NCI-H2196 treated with DMSO at 0.1 percent for 48 hours (cell line): ENCODE data around the gene CRADD.
"Not testable (repeated sequence)": the region's sequence is repeated elsewhere in the genome, so short reads cannot be mapped to it uniquely, and the experiment has no call there.

ENCODE experiments used
- DNase-seq: peaks from one replicate; lab custom pipeline; 2025; ENCODE audit not compliant: unreplicated experiment; lab: John Stamatoyannopoulos, UW

Gene CRADD

DNA sequence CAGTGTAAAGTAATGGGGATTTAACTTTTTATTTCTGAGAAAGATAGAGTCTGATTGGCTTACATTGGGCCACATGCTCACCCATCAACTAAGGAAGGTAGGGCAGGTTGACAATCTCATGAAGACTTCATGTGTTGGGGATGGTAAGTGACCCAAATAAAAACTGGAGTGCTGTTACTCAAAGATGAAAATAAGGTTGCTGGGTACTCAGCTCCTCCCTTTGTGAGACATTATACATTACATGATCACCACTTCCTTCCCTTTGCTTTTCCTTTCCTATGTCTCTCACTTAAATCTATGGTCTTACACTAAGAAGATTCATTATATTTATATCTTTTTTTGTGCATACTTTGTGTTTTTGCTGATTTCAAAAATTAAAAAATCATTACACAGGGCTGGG lies 247.2 kb downstream of the CRADD start:
- no peak for DNase-seq

DNA sequence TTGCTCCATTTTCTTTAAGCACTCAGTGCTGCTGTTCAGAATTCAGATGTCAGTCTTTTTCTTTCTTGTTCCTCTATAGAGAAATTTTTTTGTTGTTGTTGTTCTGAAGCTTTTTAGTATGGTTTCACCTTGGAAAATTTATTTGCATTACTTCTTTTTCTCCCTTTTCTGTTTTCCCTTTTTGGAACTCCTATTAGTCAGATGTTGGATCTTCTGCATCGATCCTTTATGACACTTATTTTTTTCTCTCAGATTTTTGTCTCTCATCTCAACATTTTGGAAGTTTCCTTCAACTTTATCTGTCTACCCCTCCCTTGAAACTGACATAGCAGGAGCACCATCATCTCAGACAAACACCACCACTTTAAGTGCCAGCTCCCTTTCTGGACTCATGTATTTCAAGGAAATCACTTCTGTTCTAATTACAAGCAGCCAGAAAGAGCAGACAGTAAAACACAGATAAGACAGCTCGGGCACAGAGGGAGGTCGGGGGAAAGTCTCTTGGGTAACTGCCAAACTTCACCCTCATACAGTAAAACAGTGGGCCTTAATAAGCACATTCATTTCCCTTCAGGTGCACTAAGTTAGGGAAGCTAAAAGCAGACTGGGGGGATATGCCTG lies 248.5 kb downstream of the CRADD start:
- DNase-seq, result no peak

DNA sequence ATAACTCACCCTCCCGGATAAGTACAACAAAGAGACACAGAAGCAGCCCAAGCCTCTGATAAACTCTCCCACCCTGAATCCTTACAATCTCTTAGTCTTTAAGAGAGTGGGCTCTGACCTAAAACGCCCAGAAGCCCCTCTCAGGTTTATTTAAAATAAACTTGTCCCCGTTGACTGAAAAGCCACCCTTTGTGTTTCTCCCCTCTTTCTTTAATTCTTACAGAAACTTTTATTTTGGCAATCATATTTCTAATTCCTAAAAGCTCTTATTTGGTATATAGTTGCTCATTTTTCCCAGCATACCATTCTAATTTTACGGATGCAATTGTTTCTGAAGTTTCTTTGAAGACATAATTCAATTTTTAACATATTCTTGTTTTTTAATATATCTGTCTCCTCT lies 249.1 kb downstream of the CRADD start:
- no peak for DNase-seq

GRCh38 chr12:93929081-93929480 lies 251.9 kb downstream of the CRADD start:
- not testable (repeated sequence) for DNase-seq

DNA sequence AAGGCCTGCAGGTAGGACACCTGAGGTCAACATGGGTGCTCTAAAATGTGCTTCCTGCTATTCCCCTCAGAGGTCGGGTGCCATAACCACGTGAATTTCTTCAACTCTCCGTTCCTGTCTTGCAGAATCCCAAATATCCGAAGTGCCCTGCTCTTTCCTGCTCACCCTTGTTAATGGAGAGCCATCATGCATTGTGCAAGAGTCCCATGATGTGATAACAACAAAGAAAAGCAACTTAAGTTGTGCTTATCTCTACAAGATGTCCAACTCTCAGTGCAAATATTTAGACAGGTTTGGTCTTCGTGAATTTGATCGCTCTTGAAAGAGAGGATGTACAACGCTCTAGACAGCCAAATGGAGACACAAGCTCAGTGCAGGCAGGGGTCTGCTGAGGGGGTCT lies 260.6 kb downstream of the CRADD start:
- no peak for DNase-seq

DNA sequence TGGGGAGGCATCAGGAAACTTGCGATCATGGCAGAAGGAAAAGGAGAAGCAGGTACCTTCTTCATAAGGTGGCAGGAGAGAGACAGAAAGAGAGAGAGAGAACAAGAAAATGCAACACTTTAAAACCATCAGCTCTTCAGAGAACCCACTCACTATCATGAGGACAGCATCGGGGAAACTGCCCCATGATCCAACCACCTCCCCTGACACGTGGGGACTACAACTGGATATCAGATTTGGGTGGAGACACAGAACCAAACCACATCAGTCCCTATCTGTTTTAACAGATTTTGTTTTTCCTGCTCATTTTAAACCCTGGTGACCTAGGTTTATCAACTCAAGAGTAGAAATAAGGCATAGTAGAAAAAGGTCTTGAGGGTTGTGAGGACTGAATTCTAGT lies 261.1 kb downstream of the CRADD start:
- DNase-seq, result no peak

DNA sequence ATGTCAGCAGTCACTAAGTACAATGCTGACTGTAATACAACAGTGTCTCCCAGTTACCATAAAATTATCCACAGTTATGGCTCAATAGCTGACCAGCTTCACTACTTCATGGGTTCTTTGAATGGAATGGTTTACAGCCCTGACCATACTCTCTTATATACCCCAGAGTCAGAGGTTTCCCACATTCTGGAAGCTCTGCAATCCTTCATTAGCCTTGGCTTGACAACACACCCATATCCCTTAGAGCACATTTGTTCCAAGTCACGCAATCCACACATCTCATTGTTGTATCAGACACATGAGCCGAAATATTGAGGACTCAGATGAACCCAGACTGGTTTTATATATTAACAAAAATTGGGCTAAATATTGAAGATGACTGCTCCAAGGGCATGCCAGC lies 261.8 kb downstream of the CRADD start:
- no peak for DNase-seq

DNA sequence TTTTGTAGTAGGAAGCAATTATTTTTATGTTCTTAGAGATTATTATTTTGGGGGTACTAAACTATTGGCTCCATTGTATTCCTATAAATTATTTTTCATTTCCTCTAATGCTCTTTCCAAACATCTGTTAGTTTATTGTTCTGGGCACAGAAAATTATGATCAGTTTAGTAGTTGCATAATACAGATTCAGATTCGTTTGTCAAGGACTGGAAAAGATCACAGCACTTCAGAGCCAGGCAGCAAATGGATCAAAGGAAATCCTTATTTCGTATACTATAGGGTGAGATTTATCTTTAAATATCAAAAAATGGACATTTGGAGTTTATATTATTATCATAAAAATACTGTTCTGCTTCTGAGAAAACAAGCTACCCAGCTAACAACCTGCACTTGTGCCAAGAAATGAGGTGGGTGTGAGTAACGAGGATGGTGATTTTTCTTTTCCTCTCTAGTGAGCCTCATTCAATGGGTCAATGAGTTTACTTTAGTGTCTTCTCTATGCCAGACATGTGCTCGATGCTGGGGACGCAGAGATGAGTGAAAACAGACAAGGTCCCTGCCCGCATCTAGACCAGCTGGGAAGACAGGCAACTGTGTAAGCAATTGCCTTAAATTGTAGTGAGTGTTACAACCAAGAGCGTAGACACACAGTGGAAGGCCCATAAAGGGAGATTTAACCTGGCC lies 262.6 kb downstream of the CRADD start:
- DNase-seq, result no peak

DNA sequence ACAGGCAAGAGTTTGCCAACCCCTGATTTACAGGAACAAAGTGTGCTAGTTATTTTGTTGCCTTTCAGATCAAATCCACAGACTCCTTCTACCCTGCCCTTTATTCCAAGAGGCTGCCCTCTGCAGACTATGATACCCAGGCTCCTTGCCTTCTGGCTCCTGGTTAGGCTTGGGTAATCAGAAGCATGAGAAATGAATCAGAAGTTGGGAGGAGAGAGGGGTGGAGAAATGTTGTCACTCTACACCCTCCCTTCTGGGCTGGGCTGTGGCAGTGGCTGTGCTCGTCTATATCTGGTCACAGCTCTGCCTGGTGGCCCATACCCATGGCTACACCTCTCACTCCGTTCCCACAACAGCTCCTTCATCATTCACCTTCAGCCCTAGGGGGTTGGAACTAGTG lies 266.6 kb downstream of the CRADD start:
- no peak for DNase-seq

DNA sequence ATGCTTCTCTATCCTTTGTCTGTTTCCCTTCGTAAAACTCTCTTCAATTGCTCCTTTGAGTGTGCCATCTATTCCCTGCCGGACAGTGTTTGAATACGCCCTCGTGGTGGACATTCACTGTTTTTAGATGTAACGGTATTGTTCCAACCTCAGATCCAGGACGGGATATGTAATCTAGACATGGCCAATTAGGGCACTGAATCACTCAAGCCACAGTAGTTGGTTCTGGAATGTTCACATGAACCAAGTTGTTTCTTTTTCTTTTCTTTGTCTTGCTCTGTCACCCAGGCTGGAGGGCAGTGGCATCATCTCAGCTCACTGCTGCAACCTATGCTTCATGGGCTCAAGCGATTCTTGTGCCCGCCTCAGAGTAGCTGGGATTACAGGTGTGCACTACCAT lies 267.0 kb downstream of the CRADD start:
- DNase-seq, result no peak
